ENCODE measurements around the gene SORBS1.

Gene SORBS1

GRCh38 chr10:95319239-95319638 is 241.9 kb downstream of the SORBS1 start:
- Histone ChIP-seq H3K9ac (ENCODE audit: low read length) (no peak overlapping the region), H4K20me1 (ENCODE audit: low read depth, low read length) (no peaks in the 10 kb centered on the region), H3K27ac (ENCODE audit: low read depth, low read length) (no peak overlapping the region), H3K9me3 (ENCODE audit: insufficient read depth, low read length) (no peaks in the 10 kb centered on the region), H3K79me2 (ENCODE audit: insufficient read depth, low read length) (no peaks in the 10 kb centered on the region), H3K27me3 (ENCODE audit: low read length) (no peaks in the 10 kb centered on the region), H3K36me3 (ENCODE audit: low read length) (no peaks in the 10 kb centered on the region), H3K4me2 (ENCODE audit: low read depth, low read length, poor library complexity, severe bottlenecking) (no peak overlapping the region), H2AFZ (ENCODE audit: low read depth, low read length, severe bottlenecking) (no peak overlapping the region), H3K9me2 (replicated peaks; ENCODE audit: insufficient read depth, low read length) (no peaks in the 10 kb centered on the region), H3F3A (ENCODE audit: insufficient read depth) (no peaks in the 10 kb centered on the region), H3K4me3 (ENCODE audit: insufficient read depth, low read length, poor library complexity, severe bottlenecking) (no peak overlapping the region)
- TF ChIP-seq, protein P1, sequence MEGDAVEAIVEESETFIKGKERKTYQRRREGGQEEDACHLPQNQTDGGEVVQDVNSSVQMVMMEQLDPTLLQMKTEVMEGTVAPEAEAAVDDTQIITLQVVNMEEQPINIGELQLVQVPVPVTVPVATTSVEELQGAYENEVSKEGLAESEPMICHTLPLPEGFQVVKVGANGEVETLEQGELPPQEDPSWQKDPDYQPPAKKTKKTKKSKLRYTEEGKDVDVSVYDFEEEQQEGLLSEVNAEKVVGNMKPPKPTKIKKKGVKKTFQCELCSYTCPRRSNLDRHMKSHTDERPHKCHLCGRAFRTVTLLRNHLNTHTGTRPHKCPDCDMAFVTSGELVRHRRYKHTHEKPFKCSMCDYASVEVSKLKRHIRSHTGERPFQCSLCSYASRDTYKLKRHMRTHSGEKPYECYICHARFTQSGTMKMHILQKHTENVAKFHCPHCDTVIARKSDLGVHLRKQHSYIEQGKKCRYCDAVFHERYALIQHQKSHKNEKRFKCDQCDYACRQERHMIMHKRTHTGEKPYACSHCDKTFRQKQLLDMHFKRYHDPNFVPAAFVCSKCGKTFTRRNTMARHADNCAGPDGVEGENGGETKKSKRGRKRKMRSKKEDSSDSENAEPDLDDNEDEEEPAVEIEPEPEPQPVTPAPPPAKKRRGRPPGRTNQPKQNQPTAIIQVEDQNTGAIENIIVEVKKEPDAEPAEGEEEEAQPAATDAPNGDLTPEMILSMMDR (IDR thresholded peaks at IDR 0.05; ENCODE audit: insufficient read depth, low read length, poor library complexity, severe bottlenecking) = no peak

DNA sequence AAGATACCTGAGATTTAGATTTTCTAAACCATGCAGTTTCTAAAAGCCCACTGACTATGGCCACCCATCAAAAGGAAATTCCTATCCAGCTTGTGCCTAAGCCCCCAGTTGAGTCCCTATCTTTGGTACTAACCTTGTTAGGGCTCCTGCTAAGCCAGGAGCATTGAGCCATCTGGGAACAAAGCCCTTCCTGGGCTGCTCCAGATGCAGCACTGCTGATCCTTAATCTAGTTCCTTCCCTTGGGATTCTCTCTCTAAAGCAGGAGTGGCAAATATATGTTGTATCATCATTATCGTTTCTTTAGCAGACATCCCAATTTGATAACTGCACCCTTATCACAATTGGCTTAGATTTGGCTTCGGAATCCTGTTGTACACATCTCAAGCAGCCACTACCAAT is 245.7 kb downstream of the SORBS1 start:
- no peaks in the 10 kb centered on the region for H3K9me3 ChIP-seq (ENCODE audit: insufficient read depth, low read length)
- H3K9me2 ChIP-seq (replicated peaks; ENCODE audit: insufficient read depth, low read length) = no peaks in the 10 kb centered on the region
- H4K20me1 ChIP-seq (ENCODE audit: low read depth, low read length) = no peaks in the 10 kb centered on the region
- no peaks in the 10 kb centered on the region for H3K27me3 ChIP-seq (ENCODE audit: low read length)
- TF ChIP-seq EZH2phosphoT487 (conservative IDR thresholded peaks at IDR 0.05; ENCODE audit: low read length) = no peak
- TF ChIP-seq, protein P1 (IDR thresholded peaks at IDR 0.05; ENCODE audit: insufficient read depth, low read length, poor library complexity, severe bottlenecking) = no peak
- H3K9ac ChIP-seq (ENCODE audit: low read length) = no peak overlapping the region
- H2AFZ ChIP-seq (ENCODE audit: low read depth, low read length, severe bottlenecking) = no peak overlapping the region
- no peaks in the 10 kb centered on the region for H3K36me3 ChIP-seq (ENCODE audit: low read length)
- no peaks in the 10 kb centered on the region for H3K79me2 ChIP-seq (ENCODE audit: insufficient read depth, low read length)
- no peak overlapping the region for H3K4me3 ChIP-seq (ENCODE audit: insufficient read depth, low read length, poor library complexity, severe bottlenecking)
- no peaks in the 10 kb centered on the region for H3F3A ChIP-seq (ENCODE audit: insufficient read depth)
- no peak overlapping the region for H3K27ac ChIP-seq (ENCODE audit: low read depth, low read length)
- H3K4me2 ChIP-seq (ENCODE audit: low read depth, low read length, poor library complexity, severe bottlenecking) = no peak overlapping the region

- Histone ChIP-seq H3K4me3 (ENCODE audit: insufficient read depth, low read length, poor library complexity, severe bottlenecking) (no peak overlapping the region), H3K36me3 (ENCODE audit: low read length) (no peaks in the 10 kb centered on the region), H3F3A (ENCODE audit: insufficient read depth) (no peaks in the 10 kb centered on the region), H3K79me2 (ENCODE audit: insufficient read depth, low read length) (no peaks in the 10 kb centered on the region), H3K9me2 (replicated peaks; ENCODE audit: insufficient read depth, low read length) (no peaks in the 10 kb centered on the region), H3K27ac (ENCODE audit: low read depth, low read length) (no peak overlapping the region), H3K9ac (ENCODE audit: low read length) (no peak overlapping the region), H3K4me2 (ENCODE audit: low read depth, low read length, poor library complexity, severe bottlenecking) (no peak overlapping the region), H4K20me1 (ENCODE audit: low read depth, low read length) (no peaks in the 10 kb centered on the region), H2AFZ (ENCODE audit: low read depth, low read length, severe bottlenecking) (no peak overlapping the region), H3K27me3 (ENCODE audit: low read length) (no peaks in the 10 kb centered on the region), H3K9me3 (ENCODE audit: insufficient read depth, low read length) (no peaks in the 10 kb centered on the region)
- TF ChIP-seq EZH2phosphoT487 (conservative IDR thresholded peaks at IDR 0.05; ENCODE audit: low read length) = no peak
- TF ChIP-seq, protein P1 (IDR thresholded peaks at IDR 0.05; ENCODE audit: insufficient read depth, low read length, poor library complexity, severe bottlenecking) = no peak
Observed at GRCh38 chr10:95314192-95314918, 246.8 kb downstream of the SORBS1 start.

Data from SU-DHL-6 (cell line).